ENCODE results near the gene AIRE. TPM values are rescaled to one million over a fixed set of nuclear protein-coding genes. Genes with fewer than 3 reads are reported as not detected.

The AIRE gene
- total RNA-seq, 2 experiments from 2014 or later = 0.11 to 0.16 TPM

- Histone ChIP-seq H3K36me3 (ENCODE audit: insufficient read depth, low read length) (peaks cover 63% of the 10 kb centered on the region), H3K9me3 (ENCODE audit: control insufficient read depth in 1 of 2, insufficient read depth in 1 of 2, low read length in 2 of 2) (no peaks in the 10 kb centered on the region), H3K27me3 (ENCODE audit: control insufficient read depth in 1 of 2, insufficient read depth in 2 of 2, low read length in 2 of 2) (no peaks in the 10 kb centered on the region), H3K4me3 (ENCODE audit: low read length) (no peak overlapping the region), H3K27ac (ENCODE audit: low read depth in 1 of 2, low read length in 2 of 2) (no peak overlapping the region), H3K4me1 (ENCODE audit: insufficient read depth, low read length) (no peaks in the 10 kb centered on the region)
- no peaks in the 10 kb centered on the region for H3K9me3 Mint-ChIP-seq
- intact Hi-C loops (cut with DNase I, micrococcal nuclease) = no loop called here
- H3K4me3 Mint-ChIP-seq = no peak overlapping the region
- CTCF ChIA-PET = no interaction called here
- no peaks in the 10 kb centered on the region for H3K27me3 Mint-ChIP-seq
- DNase-seq = no peak
- no peak for ATAC-seq (ENCODE audit: poor library complexity)
- no peaks in the 10 kb centered on the region for H3K4me1 Mint-ChIP-seq (ENCODE audit: low read depth)
- TF ChIP-seq CTCF (IDR thresholded peaks at IDR 0.05) = no peak
- POLR2A ChIA-PET = no interaction called here
- H3K36me3 Mint-ChIP-seq (ENCODE audit: low read depth) = peaks cover 23% of the 10 kb centered on the region
- H3K27ac Mint-ChIP-seq = no peak overlapping the region
Measured at GRCh38 chr21:44322621-44323325, 37.1 kb downstream of the AIRE start.

GRCh38 chr21:44323591-44323990 is 37.9 kb downstream of the AIRE start:
- no peak overlapping the region for H3K27ac Mint-ChIP-seq
- ATAC-seq (ENCODE audit: poor library complexity) (no peak), DNase-seq (no peak)
- Histone ChIP-seq H3K9me3 (ENCODE audit: control insufficient read depth in 1 of 2, insufficient read depth in 1 of 2, low read length in 2 of 2) (no peaks in the 10 kb centered on the region), H3K27me3 (ENCODE audit: control insufficient read depth in 1 of 2, insufficient read depth in 2 of 2, low read length in 2 of 2) (no peaks in the 10 kb centered on the region), H3K4me1 (ENCODE audit: insufficient read depth, low read length) (no peaks in the 10 kb centered on the region), H3K36me3 (ENCODE audit: insufficient read depth, low read length) (peaks cover 62% of the 10 kb centered on the region), H3K4me3 (ENCODE audit: low read length) (no peak overlapping the region), H3K27ac (ENCODE audit: low read depth in 1 of 2, low read length in 2 of 2) (no peak overlapping the region)
- POLR2A ChIA-PET = no interaction called here
- H3K4me1 Mint-ChIP-seq (ENCODE audit: low read depth) = no peaks in the 10 kb centered on the region
- H3K36me3 Mint-ChIP-seq (ENCODE audit: low read depth) = peaks cover 22% of the 10 kb centered on the region
- intact Hi-C loops (cut with DNase I, micrococcal nuclease) = no loop called here
- no peaks in the 10 kb centered on the region for H3K27me3 Mint-ChIP-seq
- no peak overlapping the region for H3K4me3 Mint-ChIP-seq
- no peak for TF ChIP-seq CTCF (IDR thresholded peaks at IDR 0.05)
- CTCF ChIA-PET = no interaction called here
- no peaks in the 10 kb centered on the region for H3K9me3 Mint-ChIP-seq

- Mint-ChIP-seq H3K4me1 (ENCODE audit: low read depth) (no peaks in the 10 kb centered on the region), H3K27ac (no peak overlapping the region), H3K4me3 (no peak overlapping the region), H3K27me3 (no peaks in the 10 kb centered on the region), H3K9me3 (no peaks in the 10 kb centered on the region), H3K36me3 (ENCODE audit: low read depth) (peaks cover 26% of the 10 kb centered on the region)
- H3K27me3 ChIP-seq (ENCODE audit: control insufficient read depth in 1 of 2, insufficient read depth in 2 of 2, low read length in 2 of 2) = no peaks in the 10 kb centered on the region
- no peak for TF ChIP-seq CTCF (IDR thresholded peaks at IDR 0.05)
- ATAC-seq (ENCODE audit: poor library complexity) (no peak), DNase-seq (no peak)
- H3K9me3 ChIP-seq (ENCODE audit: control insufficient read depth in 1 of 2, insufficient read depth in 1 of 2, low read length in 2 of 2) = no peaks in the 10 kb centered on the region
- CTCF ChIA-PET = no interaction called here
- no peak overlapping the region for H3K4me3 ChIP-seq (ENCODE audit: low read length)
- peaks cover 57% of the 10 kb centered on the region for H3K36me3 ChIP-seq (ENCODE audit: insufficient read depth, low read length)
- POLR2A ChIA-PET = no interaction called here
- intact Hi-C loops (cut with DNase I, micrococcal nuclease) = no loop called here
- H3K27ac ChIP-seq (ENCODE audit: low read depth in 1 of 2, low read length in 2 of 2) = no peak overlapping the region
- no peaks in the 10 kb centered on the region for H3K4me1 ChIP-seq (ENCODE audit: insufficient read depth, low read length)
Measured at GRCh38 chr21:44324106-44324853, 38.6 kb downstream of the AIRE start.

Measured in CD4-positive, alpha-beta T cell (primary cell).